Thoracic aorta (tissue), 2 donors: ENCODE results near the gene LETM1. TPM values are rescaled to one million over a fixed set of nuclear protein-coding genes. Genes with fewer than 3 reads are reported as not detected.

ENCODE experiments used
- total RNA-seq, 2 donors: library from RNA; depleted of rRNA; stranded (reverse); fragments of >200 nt; gene quantifications; one replicate each; pipeline versions ENCODE4 v1.1.0 to v1.2.3, GENCODE V29; 2016

Gene LETM1
- total RNA-seq, 2 donors from 2014 or later, result 30.5 to 68.9 TPM

Other genes with a start within 250 kb of the LETM1 start
- gene FAM53A, start 171.8 kb downstream of the LETM1 start, total RNA-seq, result 10 to 100 TPM in 1 of 2 donors, 1 to 10 TPM in 1; 5.1 to 10.9 TPM
- gene SLBP, start 143.8 kb downstream of the LETM1 start, total RNA-seq, result 10 to 100 TPM; 29.8 to 30.5 TPM
- 100 to 1,000 TPM in 1 of 2 donors, 10 to 100 TPM in 1; 58.1 to 104 TPM for gene TMEM129, start 134.8 kb downstream of the LETM1 start, total RNA-seq
- 10 to 100 TPM in 1 of 2 donors, 1 to 10 TPM in 1; 6.2 to 24.5 TPM for gene TACC3, start 134.6 kb downstream of the LETM1 start, total RNA-seq
- gene FGFR3, start 62.9 kb downstream of the LETM1 start, total RNA-seq, result 1 to 10 TPM in 1 of 2 donors, under 1 TPM in 1; 0.68 to 1.4 TPM
- gene NSD2, start 15.2 kb upstream of the LETM1 start, total RNA-seq, result 10 to 100 TPM; 18.8 to 35.4 TPM
- gene NELFA, start 152.8 kb upstream of the LETM1 start, total RNA-seq, result 10 to 100 TPM; 26.7 to 36.1 TPM
- under 1 TPM in 1 of 2 donors, not detected in 1; under 0.01 TPM for gene NAT8L, start 203.2 kb upstream of the LETM1 start, total RNA-seq